ENCODE measurements around the gene TCP11L2. TPM values are rescaled to one million over a fixed set of nuclear protein-coding genes. Genes with fewer than 3 reads are reported as not detected.

The TCP11L2 gene
- polyA plus RNA-seq, 1 donor from 2014 or later = 16.6 TPM

DNA sequence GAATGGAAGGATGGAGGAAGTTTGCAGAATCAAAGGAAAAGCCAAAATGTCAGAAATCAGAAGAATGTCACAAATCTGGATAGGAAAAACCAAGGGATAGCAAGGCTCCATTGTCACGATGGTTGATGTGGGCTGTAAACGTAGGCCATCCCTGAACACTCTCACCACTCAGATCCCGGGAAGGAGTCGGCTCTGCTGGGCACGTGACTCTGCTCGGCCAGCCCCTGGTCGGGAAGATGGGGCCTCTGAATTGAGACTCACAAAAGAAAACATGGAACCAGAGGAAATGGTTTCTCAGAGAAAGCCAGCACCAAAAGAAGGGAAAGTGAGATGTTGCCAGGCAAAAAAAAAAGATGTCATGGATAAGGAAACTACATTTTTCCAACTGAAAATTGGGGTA, 26.2 kb downstream of the TCP11L2 start:
- Histone ChIP-seq H3F3A (ENCODE audit: insufficient read depth, low read length, poor library complexity, severe bottlenecking) (no peaks in the 10 kb centered on the region), H3K27me3 (ENCODE audit: insufficient read depth, low read depth, low read length) (no peaks in the 10 kb centered on the region), H3K4me2 (ENCODE audit: low read length) (no peak overlapping the region), H3K9me2 (ENCODE audit: insufficient read depth, low read length) (no peaks in the 10 kb centered on the region), H3K9me3 (ENCODE audit: low read length) (peaks cover 6% of the 10 kb centered on the region), H3K9ac (ENCODE audit: low read length) (no peak overlapping the region), H3K36me3 (ENCODE audit: insufficient read depth, low read length) (peaks cover 3% of the 10 kb centered on the region), H3K79me2 (replicated peaks; ENCODE audit: insufficient read depth, low read length) (no peaks in the 10 kb centered on the region), H2AFZ (ENCODE audit: low read depth, low read length) (no peak overlapping the region), H3K4me3 (ENCODE audit: low read length) (no peak overlapping the region), H4K20me1 (ENCODE audit: insufficient read depth) (no peaks in the 10 kb centered on the region), H3K27ac (ENCODE audit: low read length) (no peak overlapping the region)
- TF ChIP-seq, protein P1, sequence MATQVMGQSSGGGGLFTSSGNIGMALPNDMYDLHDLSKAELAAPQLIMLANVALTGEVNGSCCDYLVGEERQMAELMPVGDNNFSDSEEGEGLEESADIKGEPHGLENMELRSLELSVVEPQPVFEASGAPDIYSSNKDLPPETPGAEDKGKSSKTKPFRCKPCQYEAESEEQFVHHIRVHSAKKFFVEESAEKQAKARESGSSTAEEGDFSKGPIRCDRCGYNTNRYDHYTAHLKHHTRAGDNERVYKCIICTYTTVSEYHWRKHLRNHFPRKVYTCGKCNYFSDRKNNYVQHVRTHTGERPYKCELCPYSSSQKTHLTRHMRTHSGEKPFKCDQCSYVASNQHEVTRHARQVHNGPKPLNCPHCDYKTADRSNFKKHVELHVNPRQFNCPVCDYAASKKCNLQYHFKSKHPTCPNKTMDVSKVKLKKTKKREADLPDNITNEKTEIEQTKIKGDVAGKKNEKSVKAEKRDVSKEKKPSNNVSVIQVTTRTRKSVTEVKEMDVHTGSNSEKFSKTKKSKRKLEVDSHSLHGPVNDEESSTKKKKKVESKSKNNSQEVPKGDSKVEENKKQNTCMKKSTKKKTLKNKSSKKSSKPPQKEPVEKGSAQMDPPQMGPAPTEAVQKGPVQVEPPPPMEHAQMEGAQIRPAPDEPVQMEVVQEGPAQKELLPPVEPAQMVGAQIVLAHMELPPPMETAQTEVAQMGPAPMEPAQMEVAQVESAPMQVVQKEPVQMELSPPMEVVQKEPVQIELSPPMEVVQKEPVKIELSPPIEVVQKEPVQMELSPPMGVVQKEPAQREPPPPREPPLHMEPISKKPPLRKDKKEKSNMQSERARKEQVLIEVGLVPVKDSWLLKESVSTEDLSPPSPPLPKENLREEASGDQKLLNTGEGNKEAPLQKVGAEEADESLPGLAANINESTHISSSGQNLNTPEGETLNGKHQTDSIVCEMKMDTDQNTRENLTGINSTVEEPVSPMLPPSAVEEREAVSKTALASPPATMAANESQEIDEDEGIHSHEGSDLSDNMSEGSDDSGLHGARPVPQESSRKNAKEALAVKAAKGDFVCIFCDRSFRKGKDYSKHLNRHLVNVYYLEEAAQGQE (IDR thresholded peaks at IDR 0.05; ENCODE audit: borderline replicate concordance) = no peak
- TF ChIP-seq TAF1 (IDR thresholded peaks at IDR 0.05; ENCODE audit: low read depth) (no peak), POLR2AphosphoS5 (IDR thresholded peaks at IDR 0.05) (no peak), EZH2 (IDR thresholded peaks at IDR 0.05; ENCODE audit: borderline replicate concordance, insufficient read depth, low read length, poor library complexity, severe bottlenecking) (no peak), EP300 (conservative IDR thresholded peaks at IDR 0.05; ENCODE audit: poor library complexity, severe bottlenecking) (no peak), MXI1 (conservative IDR thresholded peaks at IDR 0.05; ENCODE audit: poor library complexity, severe bottlenecking) (no peak), RAD21 (conservative IDR thresholded peaks at IDR 0.05) (no peak), SMC3 (conservative IDR thresholded peaks at IDR 0.05; ENCODE audit: poor library complexity) (no peak)
- TF ChIP-seq, protein P2, sequence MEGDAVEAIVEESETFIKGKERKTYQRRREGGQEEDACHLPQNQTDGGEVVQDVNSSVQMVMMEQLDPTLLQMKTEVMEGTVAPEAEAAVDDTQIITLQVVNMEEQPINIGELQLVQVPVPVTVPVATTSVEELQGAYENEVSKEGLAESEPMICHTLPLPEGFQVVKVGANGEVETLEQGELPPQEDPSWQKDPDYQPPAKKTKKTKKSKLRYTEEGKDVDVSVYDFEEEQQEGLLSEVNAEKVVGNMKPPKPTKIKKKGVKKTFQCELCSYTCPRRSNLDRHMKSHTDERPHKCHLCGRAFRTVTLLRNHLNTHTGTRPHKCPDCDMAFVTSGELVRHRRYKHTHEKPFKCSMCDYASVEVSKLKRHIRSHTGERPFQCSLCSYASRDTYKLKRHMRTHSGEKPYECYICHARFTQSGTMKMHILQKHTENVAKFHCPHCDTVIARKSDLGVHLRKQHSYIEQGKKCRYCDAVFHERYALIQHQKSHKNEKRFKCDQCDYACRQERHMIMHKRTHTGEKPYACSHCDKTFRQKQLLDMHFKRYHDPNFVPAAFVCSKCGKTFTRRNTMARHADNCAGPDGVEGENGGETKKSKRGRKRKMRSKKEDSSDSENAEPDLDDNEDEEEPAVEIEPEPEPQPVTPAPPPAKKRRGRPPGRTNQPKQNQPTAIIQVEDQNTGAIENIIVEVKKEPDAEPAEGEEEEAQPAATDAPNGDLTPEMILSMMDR (IDR thresholded peaks at IDR 0.05; ENCODE audit: poor library complexity, severe bottlenecking) = no peak

DNA sequence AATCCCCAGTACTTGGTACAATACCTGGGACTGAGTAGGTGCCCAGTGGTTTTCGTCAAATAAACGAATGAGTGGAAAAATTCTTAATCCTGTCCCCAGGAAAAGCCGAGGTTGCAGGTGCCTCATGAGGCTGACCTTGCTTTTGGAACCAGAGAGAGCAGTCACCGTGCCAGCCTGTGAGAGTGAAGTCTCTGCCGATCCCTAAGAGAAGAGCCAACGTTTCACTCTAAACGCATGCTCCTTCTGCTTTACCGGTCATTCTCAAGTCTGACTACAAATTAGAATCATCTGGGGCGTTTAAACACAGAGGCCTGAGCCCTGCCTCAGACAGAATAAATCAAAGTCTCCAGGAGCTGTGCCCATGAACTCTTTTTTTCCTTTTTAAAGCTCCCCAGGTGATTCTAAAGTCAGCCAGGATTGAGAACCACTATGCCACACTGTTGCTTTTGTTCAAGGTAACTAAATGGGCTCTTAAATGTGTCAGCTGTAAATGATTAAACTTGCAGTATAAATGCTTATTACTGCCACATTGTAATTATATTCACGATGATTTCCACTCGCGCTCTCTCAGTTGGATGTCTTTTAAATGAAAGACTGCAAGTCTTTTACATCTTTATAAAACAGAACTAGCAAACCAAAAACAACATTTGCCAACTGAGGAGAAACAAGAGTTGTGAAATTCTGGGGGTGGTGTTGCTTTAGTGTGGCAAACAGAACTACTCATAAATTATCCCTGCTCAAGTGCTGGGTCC, 26.9 kb downstream of the TCP11L2 start:
- Histone ChIP-seq H3K9me2 (ENCODE audit: insufficient read depth, low read length) (no peaks in the 10 kb centered on the region), H3K27ac (ENCODE audit: low read length) (no peak overlapping the region), H4K20me1 (ENCODE audit: insufficient read depth) (no peaks in the 10 kb centered on the region), H3K9me3 (ENCODE audit: low read length) (peaks cover 6% of the 10 kb centered on the region), H2AFZ (ENCODE audit: low read depth, low read length) (no peak overlapping the region), H3K27me3 (ENCODE audit: insufficient read depth, low read depth, low read length) (no peaks in the 10 kb centered on the region), H3F3A (ENCODE audit: insufficient read depth, low read length, poor library complexity, severe bottlenecking) (no peaks in the 10 kb centered on the region), H3K36me3 (ENCODE audit: insufficient read depth, low read length) (peaks cover 3% of the 10 kb centered on the region), H3K4me2 (ENCODE audit: low read length) (no peak overlapping the region), H3K4me3 (ENCODE audit: low read length) (no peak overlapping the region), H3K9ac (ENCODE audit: low read length) (no peak overlapping the region), H3K79me2 (replicated peaks; ENCODE audit: insufficient read depth, low read length) (no peaks in the 10 kb centered on the region)
- no peak for TF ChIP-seq EP300 (conservative IDR thresholded peaks at IDR 0.05; ENCODE audit: poor library complexity, severe bottlenecking)
- TF ChIP-seq SMC3 (conservative IDR thresholded peaks at IDR 0.05; ENCODE audit: poor library complexity) = no peak
- TF ChIP-seq RAD21 (conservative IDR thresholded peaks at IDR 0.05) = no peak
- TF ChIP-seq, protein P2 (IDR thresholded peaks at IDR 0.05; ENCODE audit: poor library complexity, severe bottlenecking) = no peak
- no peak for TF ChIP-seq EZH2 (IDR thresholded peaks at IDR 0.05; ENCODE audit: borderline replicate concordance, insufficient read depth, low read length, poor library complexity, severe bottlenecking)
- TF ChIP-seq POLR2AphosphoS5 (IDR thresholded peaks at IDR 0.05) = no peak
- no peak for TF ChIP-seq MXI1 (conservative IDR thresholded peaks at IDR 0.05; ENCODE audit: poor library complexity, severe bottlenecking)
- TF ChIP-seq TAF1 (IDR thresholded peaks at IDR 0.05; ENCODE audit: low read depth) = no peak
- TF ChIP-seq, protein P1 (IDR thresholded peaks at IDR 0.05; ENCODE audit: borderline replicate concordance) = no peak

Data from neural cell (in vitro differentiated cells).